HAP-1 (cell line): ENCODE results near the gene GSTA2.

ENCODE experiments used
- DNase-seq, 2 experiments: peaks; one replicate each; pipeline ENCODE4 v3.0.0-alpha.2; 2016 to 2020; ENCODE audit warnings: low spot score in 2 of 2
- H3K27me3 ChIP-seq: fragments of 250-450 bp; sonication (Bioruptor Pico); 2 replicates; pipeline ENCODE4 v1.5.1; 2020; ENCODE audit warnings: low read depth, mild to moderate bottlenecking, moderate library complexity
- H3K36me3 ChIP-seq: fragments of 250-450 bp; sonication (Bioruptor Pico); replicated peaks from 2 replicates; pipeline ENCODE4 v1.5.1; 2020; ENCODE audit warnings: mild to moderate bottlenecking
- H3K4me1 ChIP-seq: fragments of 250-450 bp; sonication (Bioruptor Pico); 2 replicates; pipeline ENCODE4 v1.5.1; 2020; ENCODE audit warnings: mild to moderate bottlenecking
- H3K4me3 ChIP-seq: fragments of 250-450 bp; sonication (Bioruptor Pico); 2 replicates; pipeline ENCODE4 v1.5.1; 2020; ENCODE audit warnings: mild to moderate bottlenecking, moderate library complexity
- H3K9me3 ChIP-seq: fragments of 250-450 bp; sonication (Bioruptor Pico); 2 replicates; pipeline ENCODE4 v1.5.1; 2020; ENCODE audit warnings: mild to moderate bottlenecking, moderate library complexity
- in situ Hi-C: fragments of 300-500 bp; cut with MboI; formaldehyde crosslinking; loops from 3 replicates; pipeline ENCODE4 v1.14.3; 2020; ENCODE audit warnings: low sequenced_read_pairs, inconsistent platforms, mixed read lengths

GSTA2 gene

DNA sequence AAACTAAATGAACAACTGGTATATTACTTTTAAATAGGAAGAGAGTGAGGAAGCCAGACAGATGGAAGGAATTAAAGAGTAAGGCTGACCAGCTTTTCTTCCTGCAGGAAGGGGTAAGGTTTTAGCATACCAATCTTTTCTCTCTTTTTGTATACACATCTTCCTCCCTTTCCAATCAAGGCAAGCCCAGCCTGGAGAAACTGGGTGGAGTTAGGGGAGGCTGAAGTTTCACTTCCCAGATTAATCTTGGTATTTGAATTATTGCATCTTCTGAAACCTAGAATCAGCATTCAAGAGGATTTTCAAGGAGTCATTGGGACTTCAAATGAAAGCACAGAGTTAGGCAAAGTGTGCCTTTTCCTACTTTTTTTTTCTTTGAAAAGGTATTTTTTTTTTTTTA, 59.2 kb downstream of the GSTA2 start:
- in situ Hi-C loops: no loop called here
- no peaks in the 10 kb centered on the region for H3K36me3 ChIP-seq
- H3K27me3 ChIP-seq: no peaks in the 10 kb centered on the region
- peaks cover 7% of the 10 kb centered on the region for H3K4me1 ChIP-seq
- H3K4me3 ChIP-seq: no peak overlapping the region
- no peaks in the 10 kb centered on the region for H3K9me3 ChIP-seq
- no peak for DNase-seq
